Epithelial cell of esophagus (primary cell): ENCODE data around the gene MAD2L2.

Experiments
- DNase-seq: peaks from one replicate; pipeline ENCODE4 v3.0.0; 2010; ENCODE audit warnings: low read depth
- H3K4me3 ChIP-seq: 2 replicates; pipeline ENCODE4 v1.5.1; 2011; ENCODE audit warnings: mild to moderate bottlenecking, low read length, control low read depth
- TF ChIP-seq, protein P1 (sequence below): IDR thresholded peaks from 2 replicates; pipeline ENCODE4 v1.5.1; 2011; ENCODE audit warnings: low read depth, mild to moderate bottlenecking, low read length, control low read depth, inconsistent platforms; ENCODE audit not compliant: insufficient read depth; ENCODE audit errors: missing control alignments

Gene MAD2L2

DNA sequence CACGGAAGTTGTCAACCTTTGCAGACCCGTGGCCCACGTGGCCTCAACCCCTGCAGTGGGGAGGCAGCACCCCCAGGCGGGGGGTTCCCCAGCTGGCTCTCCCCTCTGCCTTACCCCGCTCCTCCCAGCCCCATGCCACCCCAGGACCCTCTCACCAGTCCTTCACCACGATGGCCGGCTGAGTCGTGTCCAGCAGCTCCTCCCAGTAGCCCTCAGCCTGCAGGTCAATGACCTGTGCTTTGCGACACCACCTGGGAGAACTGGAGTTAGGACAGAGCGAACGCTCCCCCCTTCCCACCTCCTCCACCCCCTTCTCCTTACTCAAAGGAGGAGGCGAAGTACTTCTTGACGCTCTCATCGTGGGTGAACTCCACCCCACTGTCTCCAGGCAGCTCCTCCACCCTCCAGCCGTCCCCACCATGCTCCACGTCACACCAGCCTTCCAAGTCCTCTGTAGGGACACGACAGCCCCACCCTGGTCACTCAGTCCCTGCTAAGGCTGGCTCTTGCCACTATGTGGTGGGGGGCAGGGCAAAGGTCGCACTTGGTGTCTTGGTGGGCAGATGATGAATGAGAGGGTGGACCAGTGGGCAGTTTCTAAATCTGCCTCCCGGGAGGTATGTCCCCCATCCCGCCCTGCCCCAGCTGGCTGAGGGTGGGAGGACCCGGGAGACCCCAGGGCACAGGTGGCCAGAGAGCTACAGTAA lies 31.2 kb downstream of the MAD2L2 start:
- no peak overlapping the region for H3K4me3 ChIP-seq
- DNase-seq = no peak
- TF ChIP-seq, protein P1, sequence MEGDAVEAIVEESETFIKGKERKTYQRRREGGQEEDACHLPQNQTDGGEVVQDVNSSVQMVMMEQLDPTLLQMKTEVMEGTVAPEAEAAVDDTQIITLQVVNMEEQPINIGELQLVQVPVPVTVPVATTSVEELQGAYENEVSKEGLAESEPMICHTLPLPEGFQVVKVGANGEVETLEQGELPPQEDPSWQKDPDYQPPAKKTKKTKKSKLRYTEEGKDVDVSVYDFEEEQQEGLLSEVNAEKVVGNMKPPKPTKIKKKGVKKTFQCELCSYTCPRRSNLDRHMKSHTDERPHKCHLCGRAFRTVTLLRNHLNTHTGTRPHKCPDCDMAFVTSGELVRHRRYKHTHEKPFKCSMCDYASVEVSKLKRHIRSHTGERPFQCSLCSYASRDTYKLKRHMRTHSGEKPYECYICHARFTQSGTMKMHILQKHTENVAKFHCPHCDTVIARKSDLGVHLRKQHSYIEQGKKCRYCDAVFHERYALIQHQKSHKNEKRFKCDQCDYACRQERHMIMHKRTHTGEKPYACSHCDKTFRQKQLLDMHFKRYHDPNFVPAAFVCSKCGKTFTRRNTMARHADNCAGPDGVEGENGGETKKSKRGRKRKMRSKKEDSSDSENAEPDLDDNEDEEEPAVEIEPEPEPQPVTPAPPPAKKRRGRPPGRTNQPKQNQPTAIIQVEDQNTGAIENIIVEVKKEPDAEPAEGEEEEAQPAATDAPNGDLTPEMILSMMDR = no peak

DNA sequence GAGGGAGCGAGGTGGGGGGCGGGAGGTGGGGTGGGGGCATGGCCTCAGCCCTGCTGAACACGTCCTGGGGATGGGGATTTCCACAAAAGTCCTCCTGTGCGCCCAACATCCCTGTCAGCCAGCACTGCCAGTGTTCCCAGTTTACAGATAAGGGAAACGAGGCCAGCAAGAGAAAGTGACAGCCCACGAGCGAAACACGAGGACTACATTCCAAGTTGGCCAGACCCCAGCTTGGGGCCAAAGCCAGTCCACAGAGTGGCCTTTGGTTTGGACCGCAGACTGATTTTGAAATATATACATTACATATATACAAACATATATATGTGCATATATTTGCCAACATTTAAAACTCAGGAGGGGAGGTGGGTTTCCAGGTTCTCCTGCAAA lies 31.7 kb downstream of the MAD2L2 start:
- H3K4me3 ChIP-seq = no peak overlapping the region
- TF ChIP-seq, protein P1 = no peak
- no peak for DNase-seq

DNA sequence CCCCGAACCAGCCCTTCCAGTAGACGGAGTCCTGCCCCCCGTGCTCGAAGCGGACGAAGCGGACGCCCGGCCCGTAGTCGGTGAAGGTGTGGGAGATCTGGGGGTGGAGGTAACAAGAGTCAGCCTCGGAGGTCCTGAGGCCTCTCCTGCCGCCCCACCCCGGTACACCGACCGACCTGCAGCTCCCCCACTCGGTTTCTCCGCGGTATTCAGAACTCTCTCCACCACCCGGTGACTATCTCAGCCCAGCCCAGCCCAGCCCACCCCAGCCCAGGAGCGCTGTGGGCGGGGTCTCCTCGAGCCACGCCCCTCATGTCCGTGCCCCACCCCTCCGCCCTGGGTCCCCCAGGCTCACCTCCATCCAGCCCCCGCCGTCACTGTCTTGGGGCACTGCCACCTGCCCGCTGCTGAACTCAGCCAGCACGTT lies 32.2 kb downstream of the MAD2L2 start:
- H3K4me3 ChIP-seq = no peak overlapping the region
- peak; percentile 58 for DNase-seq
- TF ChIP-seq, protein P1 = peak; percentile 10

DNA sequence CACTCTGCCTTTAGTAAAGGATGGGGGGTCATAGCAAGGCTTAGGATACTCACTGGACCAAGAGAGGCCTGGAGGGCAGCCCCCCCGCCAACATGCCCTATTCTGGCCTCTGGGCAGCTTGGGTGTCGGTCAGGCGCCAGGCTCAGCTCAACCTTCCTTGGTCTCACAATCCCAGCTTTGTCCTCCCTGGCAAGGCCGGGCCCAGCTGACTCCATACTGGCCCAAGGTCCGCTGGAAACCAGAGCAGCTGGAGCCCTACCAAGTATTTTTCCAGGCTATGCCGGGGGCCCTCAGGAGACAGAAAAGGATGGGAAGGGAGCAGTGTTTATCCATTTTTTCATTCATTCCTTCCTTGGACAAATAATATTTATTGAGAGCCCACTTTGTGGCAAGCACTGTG lies 32.9 kb downstream of the MAD2L2 start:
- TF ChIP-seq, protein P1 = no peak

DNA sequence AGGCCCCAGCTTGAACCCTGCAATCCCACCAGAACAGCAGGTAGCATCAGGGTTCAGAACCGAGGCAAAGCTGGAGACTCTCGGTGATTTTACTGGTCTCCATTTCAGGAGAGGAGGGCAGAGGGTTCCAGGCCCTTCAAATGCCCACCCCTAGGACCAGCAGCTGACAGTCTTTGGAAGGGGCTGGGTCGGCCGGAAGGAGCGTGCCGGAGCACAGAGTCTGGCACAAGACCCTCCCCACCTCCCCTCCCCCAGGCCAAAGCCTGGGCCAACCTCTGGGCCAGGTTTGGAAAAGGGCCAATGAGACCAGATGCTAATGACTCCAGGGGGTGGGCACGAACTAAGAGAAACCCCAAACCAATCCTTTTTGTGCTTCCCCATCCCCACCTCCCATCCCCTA lies 33.6 kb downstream of the MAD2L2 start:
- TF ChIP-seq, protein P1 = no peak
- DNase-seq = no peak
- no peak overlapping the region for H3K4me3 ChIP-seq

More for the DNA sequence above, 32.9 kb downstream of the MAD2L2 start:
- no peak for DNase-seq
- no peak overlapping the region for H3K4me3 ChIP-seq

DNA sequence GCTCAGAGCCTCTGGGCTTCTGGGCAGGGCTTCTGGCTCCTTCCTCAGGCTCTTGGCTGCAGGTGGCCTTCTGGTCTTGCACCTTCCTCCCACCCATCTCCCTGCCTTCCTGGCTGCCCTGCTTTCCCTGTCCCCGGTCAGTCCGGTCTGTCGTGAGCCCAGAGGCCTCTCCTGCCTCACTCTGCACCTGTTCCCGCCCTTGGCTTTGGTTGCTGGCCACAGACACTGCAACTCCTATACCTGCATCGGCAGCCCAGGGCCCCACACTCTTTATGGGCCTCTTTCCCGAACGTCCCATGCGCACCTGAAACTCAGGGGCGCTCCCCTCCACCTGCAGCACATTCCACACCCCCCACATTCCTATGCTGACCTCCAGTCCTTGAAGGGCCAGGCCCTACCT lies 34.6 kb downstream of the MAD2L2 start:
- no peak for DNase-seq
- no peak overlapping the region for H3K4me3 ChIP-seq
- TF ChIP-seq, protein P1 = no peak

DNA sequence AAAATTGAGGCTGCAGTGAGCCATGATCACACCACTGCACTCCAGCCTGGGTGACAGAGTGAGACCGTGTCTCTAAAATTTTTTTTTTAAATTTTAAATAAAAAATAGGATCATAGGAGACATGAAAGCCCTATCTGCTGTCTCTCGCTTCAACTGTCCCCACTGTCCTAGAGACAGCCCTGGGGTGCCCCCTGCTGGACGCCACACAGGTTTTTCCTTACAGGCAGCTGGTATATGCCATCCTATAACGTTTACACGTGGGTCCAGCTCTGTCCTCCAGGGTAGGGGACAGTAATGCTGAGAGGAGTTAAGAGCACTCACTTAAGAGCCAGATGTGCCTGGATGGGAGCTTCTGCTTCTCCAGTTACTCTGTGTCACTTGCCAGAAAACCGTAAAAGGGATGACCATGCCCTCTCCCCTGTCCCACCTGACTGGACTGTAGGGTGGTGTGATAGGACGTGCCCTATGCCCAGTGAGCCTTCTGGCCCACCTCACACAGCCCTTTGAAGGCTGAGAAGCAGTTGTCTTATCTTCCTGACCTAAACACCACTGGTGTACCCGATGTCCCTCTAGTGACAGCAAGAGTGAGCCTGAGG lies 35.2 kb downstream of the MAD2L2 start:
- H3K4me3 ChIP-seq = no peak overlapping the region
- DNase-seq = peak; percentile 81
- TF ChIP-seq, protein P1 = peak; percentile 86
